RPMI8226 (cell line): ENCODE data around the gene SMYD3.

Source experiments
- DNase-seq: peaks from one replicate; pipeline ENCODE4 v3.0.0-alpha.2; 2015

The SMYD3 gene

GRCh38 chr1:245878585-245878984 lies 628.5 kb downstream of the SMYD3 start:
- DNase-seq, result no peak

DNA sequence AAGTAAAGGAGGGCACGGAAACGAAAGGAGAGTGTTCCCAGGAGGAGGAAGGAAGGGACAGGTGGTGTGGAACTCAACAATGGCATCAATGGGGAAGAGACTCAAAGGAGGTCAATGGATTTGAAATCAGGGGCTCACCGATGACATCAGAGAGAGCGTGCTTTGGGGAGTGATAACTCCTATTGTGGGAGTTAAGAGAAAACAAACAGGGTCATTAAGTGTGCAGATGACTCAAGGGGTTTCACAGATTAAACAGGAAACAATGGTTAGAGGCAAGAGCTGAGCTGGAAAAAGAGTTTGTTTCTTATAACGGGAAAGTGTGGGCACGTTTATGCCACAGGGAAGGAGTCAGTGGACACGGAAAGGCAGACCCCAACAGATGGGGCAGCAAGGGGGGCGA lies 629.1 kb downstream of the SMYD3 start:
- DNase-seq, result no peak

DNA sequence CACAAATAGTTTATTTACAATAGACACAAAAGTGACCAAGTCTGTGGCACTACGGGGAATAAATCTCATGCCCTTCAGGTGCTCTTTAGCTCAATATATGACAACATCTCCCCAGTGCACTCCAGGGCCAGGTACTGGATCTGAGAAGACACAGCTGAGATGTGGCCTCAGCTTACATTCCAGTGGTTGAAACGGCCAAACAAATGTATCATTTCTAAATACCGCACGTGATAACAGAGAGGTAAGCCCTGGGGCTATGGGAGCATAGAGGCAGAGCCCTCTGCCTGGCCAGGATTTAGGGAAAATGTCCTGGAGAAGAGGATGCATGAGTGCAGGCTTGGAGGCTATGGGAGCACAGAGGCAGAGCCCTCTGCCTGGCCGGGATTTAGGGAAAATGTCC lies 630.5 kb downstream of the SMYD3 start:
- no peak for DNase-seq

DNA sequence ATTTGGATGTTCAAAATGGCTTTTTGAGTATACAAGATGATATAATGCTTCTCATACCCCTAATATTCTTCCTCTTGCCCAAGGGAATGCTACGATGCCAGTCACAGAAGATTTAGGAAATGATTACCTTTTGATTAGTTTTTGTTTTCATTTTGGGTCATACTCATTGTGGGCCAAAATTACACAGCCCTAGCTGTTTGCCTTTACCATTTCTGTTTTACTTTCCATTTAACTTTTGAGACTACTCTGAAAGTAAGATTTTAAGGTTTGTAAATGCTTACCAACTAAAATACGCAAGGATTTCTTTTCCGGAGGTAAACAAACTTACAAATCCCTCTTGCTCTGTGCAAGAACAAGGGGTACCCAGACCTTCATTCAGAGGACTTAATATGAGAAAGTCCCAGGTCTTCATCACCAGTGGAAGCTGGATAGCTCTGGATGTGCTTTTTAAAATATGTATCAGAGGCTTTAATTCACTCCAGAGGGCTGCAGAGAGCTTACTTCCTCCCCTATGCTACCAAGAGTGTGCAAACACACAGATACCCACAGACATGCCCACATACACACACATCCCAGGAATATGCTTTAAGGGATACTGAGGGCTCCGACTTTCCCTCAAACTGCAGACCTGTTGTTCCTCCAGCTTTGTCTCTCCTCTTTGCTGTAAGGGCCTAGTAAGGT lies 631.4 kb downstream of the SMYD3 start:
- DNase-seq, result no peak

GRCh38 chr1:245874942-245875580 lies 632.0 kb downstream of the SMYD3 start:
- no peak for DNase-seq

- no peak for DNase-seq
Measured at GRCh38 chr1:245873883-245874671, 633.0 kb downstream of the SMYD3 start.

- no peak for DNase-seq
Measured at GRCh38 chr1:245873068-245873467, 634.0 kb downstream of the SMYD3 start.

- no peak for DNase-seq
Measured at GRCh38 chr1:245872475-245872874, 634.6 kb downstream of the SMYD3 start.

DNA sequence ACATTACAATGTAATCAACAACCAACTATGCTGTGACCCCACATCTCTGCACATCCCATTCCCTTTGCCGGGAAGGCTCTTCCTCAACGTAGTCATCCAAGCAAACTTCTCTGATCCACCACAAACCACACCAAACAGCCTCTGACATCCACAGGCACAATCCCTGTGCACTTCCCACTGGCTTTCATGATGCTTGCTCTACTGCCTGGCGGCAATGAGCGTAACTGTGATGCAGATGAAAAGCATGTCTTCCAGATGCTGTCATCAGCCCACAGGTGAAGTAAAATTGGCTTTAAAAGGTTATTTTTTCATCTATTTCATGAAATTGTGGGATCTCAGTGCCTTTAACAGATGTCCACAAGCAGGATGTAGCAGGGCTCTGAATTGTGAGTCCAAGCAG lies 635.2 kb downstream of the SMYD3 start:
- DNase-seq, result no peak

DNA sequence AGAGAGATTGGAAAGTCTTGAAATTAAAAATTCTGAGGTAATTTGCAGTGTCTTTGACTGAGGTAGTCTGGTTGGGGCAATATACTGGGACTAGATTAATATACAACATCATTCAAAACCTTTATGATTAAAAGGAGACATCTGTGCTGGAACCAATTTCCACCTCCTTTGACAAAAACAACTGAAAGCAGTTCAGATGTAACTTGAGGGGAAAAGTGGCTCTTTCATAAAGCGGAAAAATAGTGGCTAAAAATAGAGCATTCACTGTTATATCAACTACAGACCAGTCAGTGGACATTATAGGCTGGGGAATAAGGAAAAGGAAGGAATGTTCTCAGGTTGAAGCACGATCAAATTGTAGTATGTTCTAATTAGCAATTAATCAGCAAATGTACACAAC lies 635.9 kb downstream of the SMYD3 start:
- no peak for DNase-seq

GRCh38 chr1:245870698-245871097 lies 636.4 kb downstream of the SMYD3 start:
- DNase-seq, result no peak

DNA sequence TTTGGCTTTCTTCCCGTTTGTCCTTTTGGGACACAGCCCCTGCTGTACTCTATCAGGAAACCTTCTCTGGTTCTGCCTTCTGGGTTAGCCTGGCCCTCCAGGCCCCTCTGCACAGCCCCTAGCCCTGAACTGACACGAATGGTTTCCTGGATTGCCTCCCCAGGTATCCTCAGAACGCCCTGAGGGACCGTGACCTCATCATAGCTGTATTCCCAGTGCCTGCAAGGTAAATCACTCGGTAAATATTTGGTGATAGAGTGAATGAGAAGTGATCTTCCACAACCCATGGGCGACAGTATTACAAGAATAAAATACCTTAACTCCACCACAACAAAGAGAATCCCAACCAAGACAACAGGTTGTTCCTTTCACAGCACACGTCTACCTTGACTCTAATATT lies 637.2 kb downstream of the SMYD3 start:
- DNase-seq, result no peak

- DNase-seq, result no peak
Measured at GRCh38 chr1:245867738-245868137, 639.3 kb downstream of the SMYD3 start.

GRCh38 chr1:245864872-245865271 lies 642.2 kb downstream of the SMYD3 start:
- no peak for DNase-seq

- DNase-seq, result no peak
Measured at GRCh38 chr1:245863566-245864184, 643.4 kb downstream of the SMYD3 start.

- no peak for DNase-seq
Measured at GRCh38 chr1:245862812-245863540, 644.1 kb downstream of the SMYD3 start.

DNA sequence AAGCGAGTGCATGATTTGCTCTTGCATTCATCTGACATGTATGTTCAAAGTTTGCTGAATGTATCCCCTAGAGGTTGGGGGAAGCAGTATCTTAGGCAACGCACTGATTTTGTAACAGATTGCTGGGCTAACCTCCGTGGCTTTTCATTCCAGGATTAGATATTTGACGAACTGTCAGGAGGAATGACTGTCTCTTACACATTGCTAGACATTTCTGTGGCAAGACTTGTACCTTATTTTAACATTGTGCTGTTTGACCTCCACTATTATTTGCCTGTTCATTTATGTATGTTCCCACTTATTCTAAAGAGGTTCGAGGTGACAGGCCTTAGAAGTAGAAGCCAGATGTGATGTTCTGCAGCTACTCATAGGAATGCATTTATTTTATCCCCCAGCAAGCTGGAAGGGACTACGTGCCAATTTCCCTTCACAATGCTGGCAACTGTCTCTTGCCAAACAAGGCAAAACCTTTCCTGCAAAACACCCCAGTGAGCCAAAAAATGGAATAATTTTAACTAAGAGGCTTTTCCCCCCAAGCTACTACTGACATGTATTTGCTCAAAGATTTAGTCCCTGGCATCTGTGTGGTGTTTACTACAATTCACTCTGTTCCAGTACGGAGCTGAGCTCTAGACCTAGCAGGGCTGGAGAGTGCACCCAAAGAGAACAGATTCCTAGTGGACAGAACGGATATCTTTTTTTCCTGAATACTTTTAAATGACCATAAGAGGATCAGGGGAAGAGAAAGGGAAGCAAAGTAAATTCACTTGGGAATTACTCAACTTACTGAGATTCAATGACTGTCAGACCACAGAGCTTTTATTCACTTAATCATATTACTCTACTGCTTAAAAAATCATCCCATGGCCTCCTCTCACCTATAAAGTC lies 646.2 kb downstream of the SMYD3 start:
- no peak for DNase-seq

- DNase-seq, result no peak
Measured at GRCh38 chr1:245859493-245860114, 647.5 kb downstream of the SMYD3 start.

DNA sequence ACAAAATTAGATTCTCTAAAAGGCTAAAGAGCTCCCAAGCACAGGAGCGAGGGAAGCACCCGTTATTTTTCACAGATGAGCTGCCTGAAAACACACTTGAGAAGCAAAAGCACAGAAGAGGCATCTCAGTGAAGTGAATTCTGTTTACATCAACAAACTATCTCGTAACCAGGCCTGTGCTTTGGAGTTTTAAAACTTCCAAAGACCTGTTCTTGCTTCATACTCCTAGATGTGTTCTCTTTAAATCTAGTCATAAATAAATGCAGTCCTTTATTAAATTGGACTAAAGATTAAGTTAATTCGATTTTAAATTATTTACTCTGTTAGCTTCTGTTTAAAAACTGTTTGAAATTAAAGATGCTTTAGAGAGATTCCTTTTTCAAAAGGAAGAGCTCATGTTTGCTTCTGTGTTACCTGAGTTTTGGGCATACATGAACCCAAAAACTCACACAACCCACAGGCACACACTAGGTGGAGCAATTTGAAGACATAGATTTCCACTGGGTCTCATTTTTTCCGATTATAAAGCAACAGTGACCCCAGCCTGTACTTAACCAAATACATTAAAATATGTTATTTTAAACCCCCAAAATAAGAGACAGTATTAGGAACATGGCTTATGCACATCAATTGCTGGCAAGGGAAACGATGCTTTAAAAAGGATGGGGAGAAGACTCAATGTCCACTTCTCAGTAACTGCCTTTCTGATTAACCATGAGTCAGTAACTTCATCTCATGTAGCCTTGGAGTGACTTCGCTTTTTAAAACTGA lies 648.2 kb downstream of the SMYD3 start:
- no peak for DNase-seq

- DNase-seq, result no peak
Measured at GRCh38 chr1:245858022-245858721, 648.9 kb downstream of the SMYD3 start.
